SK-N-SH (cell line): ENCODE measurements around the gene PITPNM1.

Experiments
- CTCF ChIP-seq: fragments of 200-600 bp; sonication (generic); IDR thresholded peaks from 2 replicates; pipeline ENCODE4 v1.6.1; 2017; ENCODE audit warnings: antibody characterized with exemption, mild to moderate bottlenecking, moderate library complexity
- EP300 ChIP-seq, 2 experiments: IDR thresholded peaks; 2 replicates each; pipeline versions ENCODE4 v1.4.0 to v1.6.1; 2012; ENCODE audit warnings: borderline replicate concordance in 1 of 2, low read depth in 1 of 2, low read length in 1 of 2
- EZH2phosphoT487 ChIP-seq: fragments of 200-600 bp; sonication (generic); IDR thresholded peaks from 2 replicates; pipeline ENCODE4 v1.6.1; 2017; ENCODE audit warnings: low read depth, mixed run types, mild to moderate bottlenecking, antibody characterized with exemption, moderate library complexity, borderline replicate concordance
- MXI1 ChIP-seq: IDR thresholded peaks from 2 replicates; pipeline ENCODE4 v1.6.1; 2012; ENCODE audit warnings: mild to moderate bottlenecking, low read depth, low read length, improper control_type of control experiment
- REST ChIP-seq: IDR thresholded peaks from 2 replicates; pipeline ENCODE4 v1.6.1; 2012; ENCODE audit warnings: mild to moderate bottlenecking, low read depth, low read length, moderate library complexity
- RFX5 ChIP-seq: IDR thresholded peaks from 2 replicates; pipeline ENCODE4 v1.6.1; 2012; ENCODE audit warnings: mild to moderate bottlenecking, improper control_type of control experiment, low read length
- RXRA ChIP-seq: IDR thresholded peaks from 2 replicates; pipeline ENCODE4 v1.4.0; 2012; ENCODE audit warnings: low read depth, mild to moderate bottlenecking, borderline replicate concordance
- USF2 ChIP-seq: fragments of 150-350 bp; IDR thresholded peaks from 2 replicates; pipeline ENCODE4 v1.6.1; 2017; ENCODE audit warnings: antibody characterized with exemption, low read length, low read depth, borderline replicate concordance
- TF ChIP-seq, protein P1 (sequence below): IDR thresholded peaks from 2 replicates; pipeline ENCODE4 v1.4.0; 2012; ENCODE audit warnings: low read depth

DNA sequence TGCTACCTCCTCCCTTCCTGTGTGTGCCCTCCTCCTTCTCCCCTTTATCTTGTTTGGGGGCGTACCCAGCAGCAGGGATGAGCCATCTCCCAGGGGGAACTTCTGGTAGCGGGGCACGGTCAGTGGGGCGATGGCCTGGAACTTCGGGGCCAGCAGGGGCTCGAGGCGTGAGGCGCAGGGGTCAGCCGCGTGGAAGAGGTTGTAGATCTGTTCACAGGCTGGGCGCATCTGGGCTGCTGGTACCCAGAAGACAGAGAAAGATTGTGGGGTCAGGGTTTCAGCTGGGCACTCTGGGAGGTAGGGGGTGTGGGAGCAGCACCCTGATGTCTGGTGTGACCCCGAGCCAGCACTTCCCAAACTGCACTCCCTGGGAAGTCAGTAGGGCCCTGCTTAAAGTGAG is 9.1 kb downstream of the PITPNM1 start:
- TF ChIP-seq CTCF: no peak
- no peak for TF ChIP-seq EP300 (IDR thresholded peaks at IDR 0.05; ENCODE audit: borderline replicate concordance in 1 of 2, low read depth in 1 of 2, low read length in 1 of 2)
- no peak for TF ChIP-seq MXI1
- no peak for TF ChIP-seq RFX5
- TF ChIP-seq, protein P1, sequence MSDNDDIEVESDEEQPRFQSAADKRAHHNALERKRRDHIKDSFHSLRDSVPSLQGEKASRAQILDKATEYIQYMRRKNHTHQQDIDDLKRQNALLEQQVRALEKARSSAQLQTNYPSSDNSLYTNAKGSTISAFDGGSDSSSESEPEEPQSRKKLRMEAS: no peak
- no peak for TF ChIP-seq RXRA
- TF ChIP-seq REST: no peak
- no peak for TF ChIP-seq USF2
- TF ChIP-seq EZH2phosphoT487: no peak
